Thymus (tissue), 11 donors: ENCODE results near the gene KCNMA1. TPM values are rescaled to one million over a fixed set of nuclear protein-coding genes. Genes with fewer than 3 reads are reported as not detected.

Experiments used
- DNase-seq, 9 donors: peaks; one replicate each; pipeline ENCODE4 v3.0.0-alpha.2; 2013; ENCODE audit warnings: low spot score in 9 of 9, low read depth in 6 of 9, missing footprints in 1 of 9
- H3K27ac ChIP-seq, 2 donors: one replicate each; pipeline ENCODE4 v1.5.1; 2013; ENCODE audit warnings: control low read depth in 1 of 2, low read depth in 1 of 2, low read length in 1 of 2, mild to moderate bottlenecking in 1 of 2, moderate library complexity in 1 of 2
- H3K27me3 ChIP-seq, 2 donors: one replicate each; pipeline ENCODE4 v1.5.1; 2013; ENCODE audit warnings: low read length in 1 of 2; ENCODE audit not compliant: control insufficient read depth in 2 of 2, insufficient read depth in 1 of 2
- H3K36me3 ChIP-seq, 2 donors: one replicate each; pipeline ENCODE4 v1.5.1; 2013; ENCODE audit warnings: low read length in 1 of 2, mild to moderate bottlenecking in 1 of 2, moderate library complexity in 1 of 2; ENCODE audit not compliant: control insufficient read depth in 2 of 2, insufficient read depth in 2 of 2
- H3K4me1 ChIP-seq, 2 donors: one replicate each; pipeline ENCODE4 v1.5.1; 2013; ENCODE audit warnings: low read length in 2 of 2; ENCODE audit not compliant: control insufficient read depth in 2 of 2, insufficient read depth in 2 of 2
- H3K4me3 ChIP-seq, 2 donors: one replicate each; pipeline ENCODE4 v1.5.1; 2013; ENCODE audit warnings: low read length in 2 of 2, control low read depth in 1 of 2, mild to moderate bottlenecking in 1 of 2
- H3K9me3 ChIP-seq, 2 donors: one replicate each; pipeline ENCODE4 v1.5.1; 2013; ENCODE audit warnings: low read length in 1 of 2, mild to moderate bottlenecking in 1 of 2; ENCODE audit not compliant: control insufficient read depth in 2 of 2, insufficient read depth in 1 of 2
- WGBS: extraction: QIAGEN DNeasy Blood & Tissue Kit; methylation state at CpG from one replicate; pipeline ENCODE4 v1.1.7; 2013; 5-methylcytosine and 5-hydroxymethylcytosine counted together
- polyA plus RNA-seq: library from polyadenylated mRNA; stranded (reverse); fragments of 200-250 nt; gene quantifications from one replicate; pipeline ENCODE4 v1.2.3, GENCODE V29; 2013
- total RNA-seq: library from RNA; stranded (reverse); fragments of 120-200 nt; gene quantifications from one replicate; pipeline ENCODE4 v1.2.4, GENCODE V29; 2013
- donor health status: healthy.

KCNMA1 gene
- total and polyA plus RNA-seq, 2 donors, result 1.9 to 12.9 TPM

DNA sequence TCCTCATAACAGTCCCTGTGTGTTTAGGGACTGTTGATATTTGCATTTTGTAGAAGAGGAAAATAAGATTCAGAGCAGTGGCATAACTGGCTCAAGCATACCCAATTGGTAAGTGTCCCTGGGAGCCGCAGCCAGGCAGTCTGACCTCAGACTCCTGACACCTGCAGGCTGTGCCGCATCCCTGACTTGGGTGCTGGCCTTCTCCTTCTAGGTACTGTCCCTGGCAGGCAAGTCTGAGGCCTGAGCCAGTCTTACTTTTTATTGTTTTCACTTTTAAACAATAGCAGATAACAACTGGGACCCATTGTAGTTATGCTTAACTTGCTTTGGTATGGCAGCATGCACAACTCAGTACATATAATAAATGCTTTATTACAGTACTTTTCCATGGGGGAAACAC is 717.0 kb downstream of the KCNMA1 start:
- no peak overlapping the region for H3K4me3 ChIP-seq
- no peaks in the 10 kb centered on the region for H3K36me3 ChIP-seq
- no peak overlapping the region for H3K27ac ChIP-seq
- no peaks in the 10 kb centered on the region for H3K9me3 ChIP-seq
- no peak for DNase-seq
- WGBS, result 97% methylated on average over 2 of the region's 2 CpGs
- no peaks in the 10 kb centered on the region for H3K4me1 ChIP-seq
- no peaks in the 10 kb centered on the region for H3K27me3 ChIP-seq

DNA sequence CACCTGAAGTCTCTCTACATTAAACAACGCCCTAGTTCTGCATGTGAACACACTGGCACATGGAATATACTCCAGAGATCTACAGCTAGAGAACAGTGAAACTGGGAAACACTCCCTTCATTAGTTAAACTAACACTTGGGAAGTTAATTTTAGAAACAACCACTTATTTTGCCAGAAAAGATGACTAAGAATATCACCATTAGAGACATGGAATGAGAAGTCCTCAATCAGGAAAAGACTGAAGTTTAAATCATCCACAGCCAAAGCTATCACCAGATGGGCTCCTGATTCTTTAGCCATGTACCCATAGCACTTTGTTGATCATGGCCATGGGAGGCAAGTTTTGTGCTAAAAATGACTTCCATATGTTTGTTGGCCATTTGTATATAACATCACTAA is 719.5 kb downstream of the KCNMA1 start:
- Histone ChIP-seq H3K4me1 (no peaks in the 10 kb centered on the region), H3K9me3 (no peaks in the 10 kb centered on the region), H3K27me3 (no peaks in the 10 kb centered on the region), H3K4me3 (no peak overlapping the region), H3K27ac (no peak overlapping the region), H3K36me3 (no peaks in the 10 kb centered on the region)
- WGBS, result 91% methylated on average over 1 of the region's 1 CpG
- no peak for DNase-seq

DNA sequence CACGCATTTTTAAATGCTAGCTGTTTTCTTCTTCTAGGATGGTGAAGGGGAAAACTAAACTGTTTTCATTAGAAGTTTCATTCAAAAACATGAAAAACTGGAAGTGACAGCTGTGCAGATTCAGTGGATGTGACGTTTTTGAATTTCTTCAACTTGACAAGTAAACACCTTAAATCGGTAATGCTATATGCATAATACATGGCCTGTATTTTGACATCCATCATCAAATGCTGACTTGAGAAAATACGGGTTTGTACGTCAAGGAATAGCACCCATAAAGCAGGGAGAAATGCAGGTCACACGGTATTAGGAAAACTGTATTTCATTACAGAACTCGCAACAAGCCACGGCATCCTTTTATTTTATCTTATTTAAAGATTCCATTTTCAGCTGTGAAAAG is 720.5 kb downstream of the KCNMA1 start:
- no peak overlapping the region for H3K4me3 ChIP-seq
- no peak overlapping the region for H3K27ac ChIP-seq
- 95% methylated on average over 8 of the region's 8 CpGs for WGBS

DNA sequence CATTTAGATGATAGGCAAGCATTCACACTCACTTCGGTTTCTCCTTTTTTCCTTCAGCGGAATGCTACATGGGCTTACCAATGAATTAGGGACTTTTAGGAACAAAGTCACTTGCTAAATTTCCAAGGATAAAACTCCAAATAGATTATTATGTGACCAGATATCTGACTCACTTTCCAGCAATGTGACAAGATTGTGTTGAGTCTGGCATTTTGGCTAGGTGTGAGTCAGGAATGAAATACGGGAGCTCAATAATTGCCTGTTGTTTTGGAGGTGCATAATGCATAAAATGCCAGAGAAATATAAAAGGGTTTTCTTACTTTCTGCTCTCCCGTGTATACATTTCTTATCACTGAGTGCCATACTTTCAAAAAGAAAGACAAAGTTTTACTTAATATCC is 721.1 kb downstream of the KCNMA1 start:
- Histone ChIP-seq H3K27me3 (no peaks in the 10 kb centered on the region), H3K4me1 (no peaks in the 10 kb centered on the region), H3K27ac (no peak overlapping the region), H3K9me3 (no peaks in the 10 kb centered on the region), H3K36me3 (no peaks in the 10 kb centered on the region), H3K4me3 (no peak overlapping the region)
- DNase-seq, result no peak
- WGBS, result 93% methylated on average over 4 of the region's 4 CpGs

More for the DNA sequence above, 720.5 kb downstream of the KCNMA1 start:
- DNase-seq, result no peak
- Histone ChIP-seq H3K27me3 (no peaks in the 10 kb centered on the region), H3K9me3 (no peaks in the 10 kb centered on the region), H3K4me1 (no peaks in the 10 kb centered on the region), H3K36me3 (no peaks in the 10 kb centered on the region)

DNA sequence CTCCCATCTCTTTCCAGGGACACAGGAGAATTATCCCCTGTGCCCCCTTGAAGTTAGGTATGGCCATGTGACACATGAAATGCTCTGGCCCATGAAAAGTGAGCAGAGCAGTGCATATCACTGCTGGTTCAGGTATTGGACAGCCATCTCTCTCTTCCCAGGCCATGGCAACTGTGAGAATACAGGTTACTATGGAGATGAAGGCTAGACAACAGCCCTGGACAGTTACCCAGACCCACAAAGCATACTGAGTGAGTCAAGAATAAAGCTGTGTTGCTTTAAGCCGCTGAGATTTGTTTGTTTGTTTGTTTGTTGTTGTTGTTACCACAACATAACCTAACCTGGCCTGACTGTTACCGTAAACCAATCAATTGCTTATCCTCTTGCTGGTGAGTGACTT is 722.3 kb downstream of the KCNMA1 start:
- Histone ChIP-seq H3K4me1 (no peaks in the 10 kb centered on the region), H3K9me3 (no peaks in the 10 kb centered on the region), H3K27ac (no peak overlapping the region), H3K36me3 (no peaks in the 10 kb centered on the region), H3K4me3 (no peak overlapping the region), H3K27me3 (no peaks in the 10 kb centered on the region)
- DNase-seq, result no peak
- WGBS, result 88% methylated on average over 2 of the region's 2 CpGs

DNA sequence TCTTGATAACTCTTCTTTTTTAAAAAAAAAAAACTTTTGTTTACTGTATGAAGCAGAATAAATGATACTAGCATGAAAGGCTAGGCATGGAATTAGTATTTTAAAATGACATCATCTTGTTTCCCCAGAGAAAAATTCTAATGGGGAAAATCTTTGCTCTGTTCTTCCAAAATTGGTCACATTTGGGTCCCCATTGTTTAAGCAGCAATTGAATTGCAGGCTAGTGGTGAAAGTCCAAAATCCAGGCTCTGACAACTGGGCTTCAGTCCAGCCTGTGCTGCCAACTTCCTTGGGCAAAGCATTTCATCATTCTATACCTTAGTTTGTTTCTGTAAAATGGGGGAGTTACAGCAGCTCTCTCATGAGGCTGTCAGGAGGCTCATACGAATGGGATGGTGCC is 726.4 kb downstream of the KCNMA1 start:
- H3K9me3 ChIP-seq, result no peaks in the 10 kb centered on the region
- no peak overlapping the region for H3K4me3 ChIP-seq
- H3K27me3 ChIP-seq, result no peaks in the 10 kb centered on the region
- no peaks in the 10 kb centered on the region for H3K4me1 ChIP-seq
- no peak overlapping the region for H3K27ac ChIP-seq
- WGBS, result 78% methylated on average over 1 of the region's 1 CpG
- H3K36me3 ChIP-seq, result no peaks in the 10 kb centered on the region
- DNase-seq, result no peak

DNA sequence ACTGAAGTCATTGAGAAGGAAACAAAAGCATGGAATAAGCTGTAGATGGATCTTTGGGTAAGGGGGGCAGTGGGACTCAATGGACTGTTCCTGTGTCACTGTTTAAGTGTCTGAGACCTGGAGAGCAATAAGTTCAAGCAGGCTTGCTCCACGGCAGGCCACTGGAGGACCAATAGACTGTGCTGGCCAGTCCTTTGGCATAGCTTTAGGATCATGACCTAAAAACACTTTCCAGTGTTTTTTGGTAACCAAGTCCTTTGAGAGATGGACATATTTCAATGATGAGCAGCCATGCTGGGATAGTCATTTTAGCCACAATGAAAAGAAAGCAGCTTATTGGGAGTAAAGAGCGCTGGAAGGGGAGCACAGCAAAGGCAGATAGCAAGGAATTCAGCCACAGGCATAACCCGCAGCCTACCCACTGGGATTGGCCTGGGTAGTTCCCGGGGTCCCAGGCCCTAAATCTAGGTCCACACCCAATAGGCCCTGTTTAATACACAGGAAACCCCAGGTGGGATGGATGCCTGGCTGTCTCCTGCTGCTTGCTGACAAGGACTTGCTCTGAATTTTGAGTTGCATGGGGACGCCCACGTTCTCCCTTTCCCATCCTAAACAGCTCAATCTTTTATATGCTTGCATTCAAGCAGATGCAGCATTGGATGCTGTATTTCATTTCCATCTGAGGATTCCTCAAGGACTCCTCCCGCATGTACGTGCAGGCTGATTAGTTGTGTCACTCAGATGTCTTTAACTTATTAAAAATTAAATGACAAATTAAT is 727.2 kb downstream of the KCNMA1 start:
- no peaks in the 10 kb centered on the region for H3K4me1 ChIP-seq
- H3K27me3 ChIP-seq, result no peaks in the 10 kb centered on the region
- no peak overlapping the region for H3K4me3 ChIP-seq
- no peak overlapping the region for H3K27ac ChIP-seq
- DNase-seq, result no peak
- no peaks in the 10 kb centered on the region for H3K9me3 ChIP-seq
- no peaks in the 10 kb centered on the region for H3K36me3 ChIP-seq
- WGBS, result 93% methylated on average over 8 of the region's 8 CpGs

DNA sequence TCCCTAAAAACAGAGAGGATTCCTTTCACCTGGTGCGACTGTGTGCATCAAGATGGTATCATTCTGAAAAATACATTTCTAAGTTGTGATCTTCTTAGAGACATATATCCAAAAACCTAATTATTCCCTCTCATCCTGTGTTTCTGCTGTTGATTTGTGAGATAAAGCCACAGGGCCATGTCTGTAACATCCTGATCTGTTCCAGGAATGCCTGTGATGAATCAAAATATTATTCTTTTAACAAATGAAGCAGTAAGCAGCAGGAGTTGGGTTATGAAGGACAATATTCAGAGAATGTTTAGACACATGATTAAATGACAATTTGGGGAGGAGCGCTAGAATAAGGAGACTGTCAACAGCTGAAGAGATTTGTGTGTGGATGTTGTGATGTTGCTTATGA is 731.4 kb downstream of the KCNMA1 start:
- DNase-seq, result no peak
- Histone ChIP-seq H3K27me3 (no peaks in the 10 kb centered on the region), H3K36me3 (no peaks in the 10 kb centered on the region), H3K4me3 (no peak overlapping the region), H3K27ac (no peak overlapping the region), H3K9me3 (peaks cover 0 to 2% of the 10 kb centered on the region in 2 donors), H3K4me1 (no peaks in the 10 kb centered on the region)
- WGBS, result 97% methylated on average over 2 of the region's 2 CpGs

DNA sequence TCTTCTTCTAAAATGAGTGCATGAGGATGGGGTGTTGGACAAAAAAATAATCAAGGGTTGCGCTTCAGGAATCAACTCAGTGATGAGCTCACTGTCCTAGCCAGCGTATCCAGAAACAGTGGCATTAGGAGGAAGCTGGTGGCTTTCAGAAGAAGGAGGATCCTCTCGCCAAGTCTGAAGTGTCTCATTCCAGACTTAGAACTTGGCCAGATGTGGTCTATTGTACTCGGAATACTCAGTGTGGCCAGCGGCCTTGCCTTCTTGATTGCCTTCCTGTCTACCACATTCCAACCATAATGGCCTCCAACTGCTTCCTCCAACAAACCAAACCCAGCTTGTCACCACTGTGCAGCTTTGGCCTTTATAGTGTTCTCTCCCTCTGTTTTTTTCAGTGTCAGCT is 732.4 kb downstream of the KCNMA1 start:
- Histone ChIP-seq H3K27ac (no peak overlapping the region), H3K4me1 (no peaks in the 10 kb centered on the region), H3K27me3 (no peaks in the 10 kb centered on the region), H3K4me3 (no peak overlapping the region), H3K9me3 (peaks cover 0 to 2% of the 10 kb centered on the region in 2 donors), H3K36me3 (no peaks in the 10 kb centered on the region)
- 91% methylated on average over 5 of the region's 5 CpGs for WGBS
- no peak for DNase-seq
